NOMO-1 (cell line): Measurements from ENCODE around the gene ITPR3.

ENCODE experiments used
- DNase-seq, 2 experiments: peaks; one replicate each; lab custom pipeline; 2025; ENCODE audit not compliant: unreplicated experiment in 2 of 2; lab: John Stamatoyannopoulos, UW

The ITPR3 gene

DNA sequence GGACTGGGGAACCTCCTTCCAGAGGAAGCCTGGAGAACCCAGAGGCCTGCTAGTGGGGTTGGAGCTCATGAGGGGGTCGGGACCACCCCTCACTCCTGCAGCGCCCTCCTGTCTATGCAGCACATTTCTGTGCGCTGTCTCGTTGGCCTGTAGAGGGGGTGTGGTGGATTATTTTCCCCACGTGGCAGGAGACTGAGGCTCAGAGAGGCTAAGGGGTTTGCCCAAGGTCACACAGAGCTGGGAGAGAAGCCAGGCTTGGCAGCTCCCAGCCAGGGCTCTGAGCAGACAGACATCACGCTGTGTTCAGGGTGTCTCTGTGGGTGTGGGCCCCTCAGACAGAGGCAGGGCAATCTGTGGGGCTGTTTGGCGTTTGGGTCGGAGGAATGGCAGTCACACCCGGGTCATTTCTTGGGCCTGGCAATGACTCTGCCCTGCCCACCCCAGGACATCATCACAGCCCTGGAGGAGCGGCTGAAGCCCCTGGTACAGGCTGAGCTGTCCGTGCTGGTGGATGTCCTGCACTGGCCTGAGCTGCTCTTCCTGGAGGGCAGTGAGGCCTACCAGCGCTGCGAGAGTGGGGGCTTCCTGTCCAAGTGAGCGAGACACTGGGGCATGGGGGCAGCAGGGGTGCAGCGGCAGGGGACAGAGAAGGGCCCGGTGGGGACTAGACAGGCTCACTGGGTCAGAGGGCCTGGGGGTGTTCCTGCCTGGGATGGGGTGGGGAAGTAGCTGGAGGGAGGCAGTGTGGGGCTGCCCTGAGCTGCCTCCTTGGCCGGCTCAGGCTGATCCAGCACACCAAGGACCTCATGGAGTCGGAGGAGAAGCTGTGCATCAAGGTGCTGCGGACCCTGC, 62.7 kb downstream of the ITPR3 start:
- DNase-seq: no peak

DNA sequence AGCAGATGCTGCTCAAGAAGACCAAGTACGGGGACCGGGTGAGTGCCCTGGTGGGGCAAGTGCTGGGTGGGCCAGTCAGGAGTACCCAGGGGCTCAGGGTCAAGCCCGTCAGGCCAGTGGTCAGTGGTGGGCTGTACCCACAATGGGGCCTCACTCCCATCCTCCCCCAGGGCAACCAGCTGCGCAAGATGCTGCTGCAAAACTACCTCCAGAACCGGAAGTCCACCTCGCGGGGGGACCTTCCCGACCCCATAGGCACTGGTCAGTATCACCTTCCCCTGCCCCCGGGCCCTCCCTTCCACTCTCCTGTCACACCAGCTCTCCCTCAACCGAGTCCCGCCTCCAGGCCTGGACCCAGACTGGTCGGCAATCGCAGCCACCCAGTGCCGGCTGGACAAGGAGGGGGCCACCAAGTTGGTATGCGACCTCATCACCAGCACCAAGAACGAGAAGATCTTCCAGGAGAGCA, 63.3 kb downstream of the ITPR3 start:
- no peak for DNase-seq

DNA sequence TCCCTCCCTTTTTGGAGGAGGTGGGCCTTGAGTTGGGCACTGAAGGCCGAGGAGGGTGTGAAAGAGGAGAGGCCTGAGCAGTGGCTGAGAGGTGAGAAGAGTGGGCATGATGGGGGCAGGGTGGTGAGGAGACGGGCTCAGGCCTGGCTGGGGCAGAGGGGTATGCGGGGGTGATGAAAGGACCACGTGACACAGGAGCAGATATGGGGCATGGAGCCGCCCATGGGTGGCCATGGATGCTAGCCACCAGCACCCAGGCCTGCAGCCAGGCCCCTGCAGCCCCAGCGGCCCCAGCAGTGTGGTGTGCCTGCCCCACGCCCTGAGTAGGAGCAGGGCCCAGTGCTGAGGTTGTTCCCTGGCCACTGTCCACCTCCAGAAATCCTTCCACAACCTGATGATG, 63.9 kb downstream of the ITPR3 start:
- DNase-seq: no peak

DNA sequence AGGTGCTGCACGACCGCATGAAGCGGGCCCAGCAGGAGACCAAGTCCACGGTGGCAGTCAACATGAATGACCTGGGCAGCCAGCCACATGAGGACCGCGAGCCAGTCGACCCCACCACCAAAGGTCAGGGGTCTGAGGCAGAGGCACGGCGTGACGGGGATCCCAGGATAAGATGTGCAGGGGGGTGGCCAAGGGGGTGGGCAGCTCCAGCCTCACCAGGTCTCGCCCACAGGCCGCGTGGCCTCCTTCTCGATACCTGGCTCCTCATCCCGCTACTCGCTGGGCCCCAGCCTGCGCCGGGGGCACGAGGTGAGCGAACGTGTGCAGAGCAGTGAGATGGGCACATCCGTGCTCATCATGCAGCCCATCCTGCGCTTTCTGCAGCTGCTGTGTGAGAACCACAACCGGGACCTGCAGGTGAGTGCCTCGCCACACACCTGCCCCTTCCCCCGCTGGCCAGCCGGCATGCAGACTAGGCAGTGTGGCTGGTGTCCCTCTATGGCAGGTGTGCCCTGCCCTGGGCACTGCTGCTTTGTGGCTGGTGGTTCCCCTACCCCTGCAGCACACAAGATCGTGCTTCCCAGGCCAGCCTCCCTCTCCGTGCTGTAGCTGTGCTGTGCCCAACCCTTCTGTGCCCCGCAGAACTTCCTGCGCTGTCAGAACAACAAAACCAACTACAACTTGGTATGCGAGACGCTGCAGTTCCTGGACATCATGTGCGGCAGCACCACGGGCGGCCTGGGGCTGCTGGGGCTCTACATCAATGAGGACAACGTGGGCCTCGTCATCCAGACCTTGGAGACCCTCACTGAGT, 64.5 kb downstream of the ITPR3 start:
- no peak for DNase-seq

DNA sequence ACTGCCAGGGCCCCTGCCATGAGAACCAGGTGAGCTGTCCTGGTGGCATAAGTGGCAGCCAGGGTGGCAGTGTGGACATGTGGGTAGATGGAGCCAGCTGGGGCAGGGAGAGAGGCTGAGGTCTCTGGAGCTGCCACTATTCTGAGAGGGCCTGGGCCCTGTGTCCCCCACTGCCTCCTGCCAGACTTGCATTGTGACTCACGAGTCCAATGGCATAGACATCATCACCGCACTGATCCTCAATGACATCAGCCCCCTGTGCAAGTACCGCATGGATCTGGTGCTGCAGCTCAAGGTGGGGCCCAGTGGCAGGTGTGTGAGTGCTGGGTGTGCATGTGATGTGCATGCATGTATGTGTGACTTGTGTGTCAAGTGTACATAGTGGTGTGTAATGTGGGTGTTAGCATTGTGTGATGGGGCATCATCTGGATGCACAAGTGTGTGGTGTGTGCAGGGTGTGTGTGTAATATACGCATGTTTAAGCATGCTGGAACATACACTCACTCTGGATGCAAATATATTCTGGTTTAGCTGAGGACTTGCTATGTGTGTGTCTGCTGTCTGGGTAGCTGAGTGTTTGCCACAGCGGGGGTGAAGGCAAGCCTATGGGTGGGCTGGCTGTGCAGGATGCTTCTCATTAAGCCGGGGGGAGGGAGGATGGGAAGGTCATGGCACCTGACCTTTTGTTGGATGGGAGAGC, 65.3 kb downstream of the ITPR3 start:
- DNase-seq: no peak

DNA sequence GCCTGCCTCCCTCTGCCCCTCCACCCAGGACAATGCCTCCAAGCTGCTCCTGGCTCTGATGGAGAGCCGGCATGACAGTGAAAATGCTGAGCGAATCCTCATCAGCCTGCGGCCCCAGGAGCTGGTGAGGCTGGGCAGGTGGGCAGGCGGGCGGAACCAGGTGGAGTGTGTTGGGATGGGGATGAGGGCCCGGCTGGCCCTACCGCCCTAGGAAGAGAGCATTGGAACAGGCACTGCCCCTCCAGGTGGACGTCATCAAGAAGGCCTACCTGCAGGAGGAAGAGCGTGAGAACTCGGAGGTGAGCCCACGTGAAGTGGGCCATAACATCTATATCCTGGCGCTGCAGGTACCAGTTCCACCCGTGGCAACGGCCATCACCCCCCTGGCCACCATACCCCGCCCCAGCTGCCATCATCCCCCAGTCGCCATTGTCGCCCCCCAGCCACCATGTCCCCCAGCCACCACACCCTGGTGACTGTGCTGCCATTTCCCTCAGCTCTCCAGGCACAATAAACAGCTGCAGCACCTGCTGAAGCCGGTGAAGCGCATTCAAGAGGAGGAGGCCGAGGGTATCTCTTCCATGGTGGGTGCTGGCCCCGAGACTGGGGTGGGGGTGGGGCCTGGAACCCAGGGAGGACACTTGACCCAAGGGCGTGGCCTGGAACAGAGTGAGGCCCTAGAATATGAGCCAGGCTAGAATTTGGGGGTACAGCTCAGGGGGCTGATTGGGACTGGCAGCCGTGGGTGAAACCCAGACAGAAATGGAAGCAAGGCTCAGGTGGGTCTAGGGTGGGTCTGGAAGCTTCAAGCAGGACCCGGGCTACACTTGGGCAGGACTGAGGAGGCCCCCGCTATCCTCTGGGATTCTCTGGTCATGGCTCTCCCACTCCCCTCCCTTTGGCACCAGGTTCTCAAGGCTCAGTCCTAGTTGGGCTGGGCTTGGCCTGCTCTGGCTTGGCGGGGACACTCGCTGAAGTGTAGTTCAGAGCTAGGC, 66.2 kb downstream of the ITPR3 start:
- no peak for DNase-seq

DNA sequence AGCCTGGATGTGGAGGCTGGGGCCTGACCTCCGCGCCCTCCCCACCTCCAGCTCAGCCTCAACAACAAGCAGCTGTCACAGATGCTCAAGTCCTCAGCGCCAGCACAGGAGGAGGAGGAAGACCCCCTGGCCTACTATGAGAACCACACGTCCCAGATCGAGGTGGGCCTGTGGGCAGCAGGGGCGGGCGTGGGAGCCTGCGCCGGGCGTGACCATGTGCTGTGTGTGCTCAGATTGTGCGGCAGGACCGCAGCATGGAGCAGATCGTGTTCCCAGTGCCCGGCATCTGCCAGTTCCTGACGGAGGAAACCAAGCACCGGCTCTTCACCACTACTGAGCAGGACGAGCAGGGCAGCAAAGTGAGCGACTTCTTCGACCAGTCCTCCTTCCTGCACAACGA, 66.9 kb downstream of the ITPR3 start:
- DNase-seq: no peak

DNA sequence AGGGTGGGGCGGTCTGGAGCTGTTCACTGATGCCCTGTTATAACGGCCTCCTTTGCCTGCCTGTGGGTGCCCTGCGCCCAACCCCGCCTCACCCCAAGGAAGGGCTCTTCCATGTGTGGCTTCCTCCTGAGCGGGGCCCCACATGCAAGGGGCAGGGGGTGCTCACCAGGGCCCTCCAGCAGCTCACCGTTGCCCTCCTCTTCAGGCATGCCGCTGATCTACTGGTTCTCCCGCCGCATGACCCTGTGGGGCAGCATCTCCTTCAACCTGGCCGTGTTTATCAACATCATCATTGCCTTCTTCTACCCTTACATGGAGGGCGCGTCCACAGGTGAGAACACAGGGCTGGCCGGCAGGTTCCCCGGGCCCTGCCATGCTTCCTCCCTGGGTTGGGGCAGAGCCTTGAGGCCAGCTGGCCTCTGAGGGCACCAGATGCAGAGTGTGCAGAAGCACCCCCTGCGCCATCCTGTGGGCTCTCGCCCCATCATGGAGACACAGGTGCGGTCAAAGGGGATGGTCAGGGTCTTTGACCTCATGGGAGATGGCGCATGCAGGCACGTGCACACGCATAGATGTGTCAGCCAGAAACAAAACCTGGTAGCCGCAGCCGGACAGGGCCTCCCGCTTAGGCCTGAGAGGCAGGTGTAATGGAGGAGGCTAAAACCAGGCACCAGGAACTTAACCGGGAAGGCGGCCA, 67.5 kb downstream of the ITPR3 start:
- DNase-seq: no peak

DNA sequence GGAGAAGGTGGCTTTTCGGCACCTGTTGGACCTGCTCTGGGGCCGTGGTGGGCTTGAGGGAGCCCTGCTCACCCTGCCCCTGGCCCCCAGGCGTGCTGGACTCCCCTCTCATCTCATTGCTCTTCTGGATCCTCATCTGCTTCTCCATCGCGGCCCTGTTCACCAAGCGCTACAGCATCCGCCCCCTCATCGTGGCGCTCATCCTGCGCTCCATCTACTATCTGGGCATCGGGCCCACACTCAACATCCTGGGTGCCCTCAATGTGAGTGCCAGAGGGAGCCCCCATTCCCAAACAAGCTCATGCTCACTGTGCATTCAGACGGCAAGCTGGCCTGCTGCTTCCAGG, 68.0 kb downstream of the ITPR3 start:
- DNase-seq: no peak

DNA sequence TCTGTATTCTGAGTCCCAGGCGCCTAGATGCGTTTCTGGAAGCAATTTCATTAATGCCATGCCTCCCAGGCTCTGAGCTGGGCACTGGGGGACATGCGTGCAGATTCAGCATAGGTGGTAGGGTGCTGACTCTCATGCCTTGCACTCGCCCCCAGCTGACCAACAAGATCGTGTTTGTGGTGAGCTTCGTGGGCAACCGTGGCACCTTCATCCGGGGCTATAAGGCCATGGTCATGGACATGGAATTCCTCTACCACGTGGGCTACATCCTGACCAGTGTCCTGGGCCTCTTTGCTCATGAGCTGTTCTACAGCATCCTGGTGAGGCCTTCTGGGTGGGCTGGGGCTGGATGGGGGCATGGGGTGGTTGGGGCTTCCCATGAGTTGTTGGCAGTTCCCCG, 68.8 kb downstream of the ITPR3 start:
- DNase-seq: no peak

DNA sequence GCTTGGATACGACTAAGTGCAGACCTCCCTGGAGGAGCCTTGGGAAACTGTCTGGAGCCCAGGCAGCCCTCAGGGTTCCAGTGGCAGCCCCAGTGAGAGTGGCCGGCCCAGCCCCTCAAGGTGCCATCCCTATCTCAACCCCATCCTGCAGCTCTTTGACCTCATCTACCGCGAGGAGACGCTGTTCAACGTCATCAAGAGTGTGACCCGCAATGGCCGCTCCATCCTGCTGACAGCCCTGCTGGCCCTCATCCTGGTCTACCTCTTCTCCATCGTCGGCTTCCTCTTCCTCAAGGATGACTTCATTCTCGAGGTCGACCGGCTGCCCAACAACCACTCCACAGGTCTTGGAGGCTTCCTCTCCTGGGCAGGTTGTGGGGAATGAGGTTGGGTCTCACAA, 69.6 kb downstream of the ITPR3 start:
- no peak for DNase-seq

DNA sequence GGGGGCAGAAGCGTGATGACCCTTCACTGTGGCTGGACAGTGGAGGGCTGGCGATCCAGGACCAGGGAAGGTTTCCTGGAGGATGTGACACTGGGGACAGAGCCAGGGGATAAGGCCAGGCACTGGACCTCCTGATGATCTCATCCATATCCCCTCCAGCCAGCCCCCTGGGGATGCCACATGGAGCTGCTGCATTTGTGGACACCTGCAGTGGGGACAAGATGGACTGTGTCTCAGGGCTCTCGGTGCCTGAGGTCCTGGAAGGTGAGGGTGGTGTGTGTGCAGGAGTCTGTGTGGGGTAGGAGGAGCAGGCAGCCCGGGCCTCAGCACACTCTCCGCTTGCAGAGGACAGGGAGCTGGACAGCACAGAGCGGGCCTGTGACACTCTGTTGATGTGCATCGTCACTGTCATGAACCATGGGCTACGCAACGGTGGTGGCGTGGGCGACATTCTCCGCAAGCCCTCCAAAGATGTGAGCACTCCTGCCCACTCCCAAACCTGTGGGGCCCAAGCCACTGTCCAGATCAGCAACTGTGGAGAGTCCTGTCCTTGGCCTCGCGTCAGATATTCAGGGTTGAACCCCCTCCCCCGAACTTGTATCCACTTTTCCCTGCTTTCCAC, 70.4 kb downstream of the ITPR3 start:
- no peak for DNase-seq

DNA sequence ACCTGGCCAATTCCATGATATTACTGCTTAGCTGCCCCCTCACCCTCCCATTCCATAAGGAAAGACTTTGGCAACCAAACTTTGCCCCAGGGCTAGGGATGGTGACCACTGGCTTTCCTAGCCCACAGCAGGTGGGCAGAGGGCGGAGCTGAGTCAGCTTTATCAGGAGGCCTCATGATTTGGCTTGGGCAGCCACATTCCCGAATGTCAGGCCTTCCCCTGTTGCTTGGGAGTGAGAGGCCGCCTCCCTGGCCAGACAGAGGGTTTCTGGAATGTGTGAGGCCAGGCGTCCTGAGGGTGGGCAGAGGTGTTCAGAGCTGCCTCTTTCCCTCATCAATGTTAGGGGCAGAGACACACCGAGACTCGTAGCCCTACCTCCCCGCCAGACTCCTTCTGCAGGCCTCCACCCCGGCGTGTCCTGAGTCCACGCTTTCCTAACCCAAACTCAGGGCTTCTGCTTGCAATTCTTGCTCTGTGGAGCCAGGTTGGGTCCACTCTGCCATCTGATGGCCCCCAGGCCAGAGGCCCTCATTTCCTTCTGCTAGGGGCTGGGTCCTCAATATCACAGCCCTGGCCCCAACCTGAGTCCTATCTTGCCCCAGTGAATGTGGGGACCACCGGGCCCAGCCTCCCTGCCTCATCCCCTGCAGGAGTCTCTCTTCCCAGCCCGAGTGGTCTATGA, 71.1 kb downstream of the ITPR3 start:
- DNase-seq: no peak

DNA sequence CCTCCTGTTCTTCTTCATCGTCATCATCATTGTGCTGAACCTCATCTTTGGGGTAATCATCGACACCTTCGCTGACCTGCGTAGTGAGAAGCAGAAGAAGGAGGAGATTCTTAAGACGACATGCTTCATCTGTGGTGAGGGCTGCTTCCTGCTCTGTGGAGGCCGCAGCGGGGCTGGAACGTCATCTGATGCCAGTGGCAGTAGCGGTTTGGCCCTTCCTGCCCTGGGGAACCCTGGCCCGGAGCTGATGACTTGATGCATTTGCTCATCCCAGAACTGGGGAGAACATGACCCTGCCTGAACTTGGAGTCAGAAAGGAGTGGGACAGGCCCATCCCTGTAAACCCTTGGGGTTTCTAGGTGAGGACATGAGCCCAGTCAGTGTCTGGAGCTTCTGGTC, 71.6 kb downstream of the ITPR3 start:
- DNase-seq: no peak

DNA sequence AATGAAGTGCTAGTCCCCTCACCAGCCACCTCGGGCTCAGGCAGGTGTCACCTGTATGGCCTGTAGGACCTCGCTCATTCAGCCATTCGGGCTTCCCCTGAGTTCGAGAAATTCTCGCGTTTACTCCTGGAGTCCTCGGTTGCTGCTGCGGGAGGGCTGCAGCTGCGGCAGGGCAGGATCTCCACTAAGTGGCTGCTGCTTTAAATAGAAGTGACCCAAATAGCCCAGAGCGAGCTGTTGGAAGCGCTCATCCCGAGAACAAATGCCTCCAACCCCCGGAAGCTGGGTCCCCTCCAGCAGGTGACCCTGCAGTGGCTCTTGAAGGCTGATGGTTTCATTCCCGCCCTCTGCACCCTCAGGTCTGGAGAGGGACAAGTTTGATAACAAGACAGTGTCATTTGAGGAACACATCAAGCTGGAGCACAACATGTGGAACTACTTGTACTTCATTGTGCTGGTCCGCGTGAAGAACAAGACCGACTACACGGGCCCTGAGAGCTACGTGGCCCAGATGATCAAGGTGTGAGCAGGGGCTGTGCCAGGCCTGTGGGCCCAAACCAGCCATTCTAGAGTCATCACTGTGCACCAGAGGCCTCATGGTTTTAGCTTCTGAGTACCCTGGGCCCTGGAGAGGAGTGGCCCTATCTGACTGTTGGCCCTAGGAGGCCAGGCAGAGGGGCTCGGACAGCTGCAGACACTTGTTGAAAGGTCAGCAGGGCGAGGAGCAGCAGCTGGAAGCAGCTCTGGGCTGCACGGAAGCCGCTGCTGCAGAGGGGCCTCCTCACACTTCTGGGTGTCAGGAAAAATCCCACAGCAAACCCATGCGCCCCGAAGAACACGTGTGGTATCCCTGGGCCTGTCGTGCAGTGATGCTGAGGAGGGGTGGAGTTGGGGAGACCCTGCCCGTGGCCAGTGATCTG, 72.3 kb downstream of the ITPR3 start:
- no peak for DNase-seq

DNA sequence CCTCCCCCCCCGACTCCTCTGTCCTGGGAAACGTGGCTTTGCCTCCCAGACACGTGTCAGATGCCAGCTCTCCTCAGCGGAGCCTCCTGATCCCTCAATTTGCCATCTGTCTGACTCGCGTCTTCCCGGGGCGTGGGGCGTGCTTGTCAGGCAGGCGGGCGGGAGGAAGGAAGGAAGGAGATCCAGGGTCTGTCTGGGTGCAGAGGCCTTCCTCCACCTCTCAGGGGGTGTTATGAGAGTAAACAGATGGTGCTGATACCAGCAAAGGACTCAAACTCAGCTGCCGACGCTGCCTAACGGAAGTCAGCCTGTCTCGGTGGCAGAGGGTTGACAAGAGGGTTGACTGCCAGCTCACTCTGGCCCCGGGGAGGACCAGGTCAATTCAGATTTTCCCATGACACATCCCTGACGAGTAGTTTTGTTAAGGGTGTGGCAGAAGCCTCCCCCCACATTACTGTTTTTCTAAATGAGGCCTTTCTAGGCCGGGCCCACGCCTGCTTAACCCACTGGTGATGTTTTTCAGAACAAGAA, 73.3 kb downstream of the ITPR3 start:
- DNase-seq: no peak

DNA sequence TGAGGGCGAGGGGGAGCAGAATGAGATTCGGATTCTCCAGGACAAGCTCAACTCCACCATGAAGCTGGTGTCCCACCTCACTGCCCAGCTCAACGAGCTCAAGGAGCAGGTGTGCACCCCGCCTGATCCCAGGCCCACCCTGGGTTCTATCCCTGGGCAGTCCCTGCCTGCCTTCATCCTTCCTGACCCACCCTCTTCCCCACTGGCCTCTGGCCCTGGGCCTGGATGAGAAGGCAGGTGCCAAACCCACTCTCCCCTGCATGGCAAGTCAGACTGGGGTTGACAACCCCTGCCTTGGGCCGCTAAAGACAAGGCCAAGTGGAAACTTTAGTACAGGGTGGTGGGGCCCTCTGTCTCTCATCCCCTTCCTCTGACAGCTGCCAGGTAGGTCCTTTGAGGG, 73.9 kb downstream of the ITPR3 start:
- DNase-seq: no peak
